Epithelial cell of esophagus (primary cell): ENCODE measurements around the gene NHP2.

Experiments
- DNase-seq: peaks from one replicate; pipeline ENCODE4 v3.0.0; 2010; ENCODE audit warnings: low read depth
- H3K4me3 ChIP-seq: 2 replicates; pipeline ENCODE4 v1.5.1; 2011; ENCODE audit warnings: mild to moderate bottlenecking, low read length, control low read depth
- CTCF ChIP-seq: IDR thresholded peaks from 2 replicates; pipeline ENCODE4 v1.5.1; 2011; ENCODE audit warnings: low read depth, mild to moderate bottlenecking, low read length, control low read depth, inconsistent platforms; ENCODE audit not compliant: insufficient read depth; ENCODE audit errors: missing control alignments

NHP2 gene

GRCh38 chr5:178189433-178189832 lies 35.7 kb upstream of the NHP2 start:
- DNase-seq = no peak
- no peak overlapping the region for H3K4me3 ChIP-seq
- TF ChIP-seq CTCF = no peak

GRCh38 chr5:178187014-178187413 lies 33.3 kb upstream of the NHP2 start, which contains the start of gene GMCL2:
Gene GMCL2, minus strand, starts transcription at chr5:178187371. Its CDS starts 72 bp downstream, at chr5:178187299.
- H3K4me3 ChIP-seq = no peak within 1 kb of the TSS
- no peak for TF ChIP-seq CTCF
- no peak for DNase-seq

- H3K4me3 ChIP-seq = no peak overlapping the region
- DNase-seq = no peak
- TF ChIP-seq CTCF = no peak
These were observed 32.7 kb upstream of the NHP2 start for GRCh38 chr5:178186427-178186826.

GRCh38 chr5:178182158-178182876 lies 28.6 kb upstream of the NHP2 start:
- no peak for TF ChIP-seq CTCF
- DNase-seq = no peak
- H3K4me3 ChIP-seq = no peak overlapping the region

- H3K4me3 ChIP-seq = no peak overlapping the region
- TF ChIP-seq CTCF = no peak
- DNase-seq = no peak
These were observed 26.6 kb upstream of the NHP2 start for GRCh38 chr5:178180141-178180863.

- TF ChIP-seq CTCF = no peak
- DNase-seq = no peak
These were observed 23.9 kb upstream of the NHP2 start for GRCh38 chr5:178177569-178177968.

More at GRCh38 chr5:178177569-178177968, 23.9 kb upstream of the NHP2 start:
- no peak overlapping the region for H3K4me3 ChIP-seq
